Stimulated activated CD4-positive, alpha-beta T cell treated with anti-CD3 and anti-CD28 coated beads, TNF-alpha, amount 100 ng/mL, for 48 hours (primary cell): Measurements from ENCODE around the gene CGNL1.

ENCODE experiments used
- DNase-seq, 3 donors: peaks; one replicate each; pipeline ENCODE4 v3.0.0-alpha.2; 2020; ENCODE audit warnings: low read depth in 3 of 3

Gene CGNL1

DNA sequence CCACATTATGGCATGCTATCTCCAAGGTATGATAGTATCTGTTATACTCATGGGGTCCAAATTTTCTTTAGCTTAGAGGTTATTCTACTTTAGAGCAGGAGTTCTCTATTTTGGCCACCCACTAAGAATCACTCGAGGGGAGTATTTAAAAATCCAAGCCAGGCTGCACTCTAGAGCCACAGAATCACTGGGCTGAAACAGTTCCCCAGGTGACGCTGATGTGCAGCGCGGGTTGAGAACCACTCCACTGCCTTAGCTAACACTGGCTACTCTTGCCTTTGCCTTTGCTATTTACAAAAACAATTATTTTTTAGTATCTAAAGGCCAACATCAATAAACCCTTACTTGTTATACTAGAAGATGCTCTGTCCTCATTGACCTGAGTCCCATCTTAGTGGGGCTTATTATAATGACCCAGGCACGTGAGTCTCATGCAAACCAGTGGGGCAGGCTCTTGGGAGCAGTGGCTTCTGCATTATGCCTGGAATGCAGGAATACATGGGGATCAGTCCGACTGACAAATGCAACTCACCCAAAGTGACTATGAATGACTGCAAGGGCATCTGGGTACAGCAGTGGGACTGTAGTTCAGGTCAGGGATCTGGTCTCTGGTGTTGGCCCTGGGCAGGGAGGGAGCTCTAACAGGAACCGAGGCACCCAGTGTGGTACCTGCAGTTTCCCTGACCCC is 21.7 kb upstream of the CGNL1 start:
- DNase-seq, result no peak

DNA sequence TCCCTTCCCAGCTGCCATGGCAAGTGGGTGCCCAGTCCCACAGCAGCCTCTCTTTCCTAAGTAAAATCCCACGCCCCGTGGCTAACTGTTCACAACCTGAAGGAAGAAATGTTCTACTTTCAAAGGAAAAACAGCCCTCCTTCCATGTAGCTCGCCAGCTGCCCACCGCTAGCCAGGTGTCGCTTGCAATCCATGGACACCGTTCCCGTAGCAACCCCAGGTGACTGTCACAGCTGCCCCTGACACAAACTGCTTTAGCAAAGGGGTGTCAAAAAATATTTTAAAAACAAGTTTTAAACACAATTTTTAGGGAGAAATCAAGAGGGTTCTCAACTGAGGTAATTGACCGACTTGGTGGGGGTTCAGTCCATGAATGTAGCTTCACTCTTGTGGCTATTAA is 21.0 kb upstream of the CGNL1 start:
- no peak for DNase-seq

DNA sequence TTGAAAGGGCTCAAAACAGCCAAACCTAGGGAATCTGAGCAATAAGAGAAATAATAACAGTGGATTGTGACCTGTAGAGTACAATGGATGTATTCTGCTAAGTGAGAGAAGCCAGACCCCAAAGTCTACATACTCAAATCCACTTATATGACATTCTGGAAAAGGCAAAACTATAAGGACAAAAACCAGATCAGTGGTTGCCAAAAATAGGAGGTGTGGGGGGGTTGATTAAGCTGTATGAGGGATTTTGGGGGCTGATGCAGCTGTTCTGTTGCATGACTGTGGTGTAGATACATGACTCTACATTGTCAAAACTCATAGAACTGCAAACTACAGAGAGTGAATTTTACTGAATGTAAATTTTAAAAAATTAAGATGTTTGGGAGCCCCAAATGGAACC is 20.1 kb upstream of the CGNL1 start:
- DNase-seq, result no peak

DNA sequence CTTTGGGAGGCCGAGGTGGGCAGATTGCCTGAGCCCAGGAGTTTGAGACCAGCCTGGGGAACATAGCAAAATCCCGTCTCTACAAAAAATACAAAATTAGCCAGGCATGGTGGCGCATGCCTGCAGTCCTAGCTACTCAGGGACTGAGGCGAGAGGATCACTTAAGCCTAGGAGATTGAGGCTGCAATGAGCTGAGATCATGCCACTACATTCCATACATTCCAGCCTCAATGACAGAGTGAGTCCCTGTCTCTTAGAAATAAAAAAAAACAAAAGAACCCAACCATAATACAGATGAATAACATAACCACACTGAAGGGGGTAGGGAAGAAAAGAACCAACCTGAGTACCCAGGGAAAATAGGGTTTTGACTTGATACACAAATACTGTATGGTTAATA is 19.7 kb upstream of the CGNL1 start:
- DNase-seq, result no peak

DNA sequence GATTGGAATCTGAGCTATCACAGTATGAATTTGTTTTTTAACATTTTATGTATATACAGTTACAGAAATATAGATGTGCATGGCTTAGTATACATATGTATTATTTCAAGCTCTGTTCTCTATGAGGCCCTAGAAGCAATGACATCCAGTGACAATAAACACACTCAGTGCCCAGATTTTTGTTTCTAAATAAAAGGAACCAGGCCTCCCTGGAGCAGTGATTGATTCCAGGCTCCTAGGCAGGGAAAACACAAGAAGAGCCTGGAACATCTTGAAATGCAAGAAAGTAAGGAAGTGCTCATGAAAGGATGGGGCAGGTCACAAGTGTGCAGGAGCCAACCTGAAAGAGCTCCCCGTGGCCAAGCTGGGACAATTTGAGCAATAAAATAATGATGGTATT is 18.5 kb upstream of the CGNL1 start:
- no peak for DNase-seq

DNA sequence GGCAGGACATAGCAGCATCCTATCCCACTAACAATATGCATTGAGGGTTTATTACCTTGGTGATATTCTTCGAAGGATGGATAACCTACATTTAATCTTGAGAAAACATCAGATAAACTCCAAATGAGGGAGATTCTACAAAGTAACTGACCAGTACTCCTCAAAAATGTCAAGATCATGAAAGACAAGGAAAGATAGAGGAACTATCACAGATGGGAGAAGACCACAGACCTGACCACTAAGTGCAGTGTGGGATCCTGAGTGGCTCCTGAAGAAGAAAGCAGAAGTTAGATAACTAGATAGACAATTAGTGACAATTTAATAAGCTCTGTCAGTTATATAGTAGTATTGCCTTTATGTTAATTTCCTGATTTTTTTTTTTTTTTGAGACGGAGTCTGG is 17.7 kb upstream of the CGNL1 start:
- DNase-seq, result no peak

DNA sequence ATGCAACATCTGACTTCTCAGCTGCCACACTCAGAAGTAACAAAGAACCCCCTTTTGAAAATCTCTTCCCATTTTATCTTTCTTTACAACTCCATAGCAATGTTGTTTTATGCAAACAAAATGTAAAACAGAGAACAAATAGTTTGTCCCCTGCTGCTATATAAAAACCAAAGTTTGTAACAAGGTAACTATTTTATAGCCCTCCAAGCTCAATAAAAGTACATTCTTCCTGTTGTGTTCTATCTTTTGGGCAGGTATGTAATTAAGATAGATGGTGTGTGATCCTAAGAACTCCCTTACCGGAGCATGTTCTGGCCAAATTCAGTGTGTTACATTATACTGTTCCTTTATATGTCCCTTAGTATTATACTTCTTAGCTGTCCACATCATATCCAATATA is 12.6 kb upstream of the CGNL1 start:
- DNase-seq, result no peak

DNA sequence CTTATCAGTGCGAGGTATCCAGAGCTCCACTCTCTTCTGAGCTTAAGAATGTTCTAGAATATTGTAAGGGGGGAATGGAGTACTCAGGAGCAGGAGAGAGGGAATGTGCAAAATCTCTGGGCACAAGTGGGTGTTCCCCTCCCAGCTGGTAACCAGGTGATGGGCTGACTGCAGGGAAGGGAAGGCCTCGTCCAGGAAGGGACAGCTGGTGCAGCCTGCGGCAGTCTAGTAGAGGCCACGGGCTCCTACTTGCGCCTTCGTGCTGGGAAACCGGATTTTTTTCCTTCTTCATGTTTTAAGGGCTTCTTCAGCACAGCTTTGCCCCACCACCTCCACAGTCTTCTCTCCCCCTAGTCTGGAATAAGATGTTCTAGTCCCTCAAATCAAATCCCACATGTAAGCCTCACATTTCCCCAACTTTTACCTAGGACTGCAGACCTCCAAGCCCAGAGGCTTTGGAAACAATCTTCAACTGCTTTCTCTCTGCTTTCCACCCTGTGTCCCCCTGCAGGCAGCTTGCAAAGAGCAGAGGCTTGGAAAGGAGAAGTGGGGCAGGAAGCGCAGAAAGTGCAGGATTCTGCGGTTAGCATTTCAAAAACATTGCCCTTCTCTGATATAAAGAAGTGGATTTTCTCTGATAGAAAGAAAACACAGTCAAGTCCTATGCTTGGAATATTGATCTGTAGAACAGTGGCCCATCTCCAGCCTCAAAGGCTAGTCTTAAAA is 11.9 kb upstream of the CGNL1 start:
- DNase-seq, result no peak

DNA sequence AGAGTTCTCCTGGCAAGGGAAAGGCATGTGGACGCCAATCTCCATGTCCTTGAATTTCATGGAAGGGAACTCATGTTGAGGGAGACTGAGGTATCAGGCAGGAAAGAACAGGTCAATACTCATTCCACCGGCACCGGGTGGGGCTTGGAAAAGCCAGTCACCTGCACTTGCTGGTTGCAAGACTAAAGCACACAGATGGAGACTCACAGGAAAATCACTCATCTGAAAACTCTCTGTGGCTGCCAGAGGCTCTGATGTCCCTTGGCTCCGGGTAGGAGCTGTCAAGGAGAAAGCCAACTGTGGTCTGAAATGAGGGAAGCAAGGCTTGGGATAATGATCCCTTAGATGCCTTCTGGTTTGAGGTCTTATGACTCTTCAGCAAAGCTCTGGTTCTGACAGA is 8.7 kb upstream of the CGNL1 start:
- no peak for DNase-seq

DNA sequence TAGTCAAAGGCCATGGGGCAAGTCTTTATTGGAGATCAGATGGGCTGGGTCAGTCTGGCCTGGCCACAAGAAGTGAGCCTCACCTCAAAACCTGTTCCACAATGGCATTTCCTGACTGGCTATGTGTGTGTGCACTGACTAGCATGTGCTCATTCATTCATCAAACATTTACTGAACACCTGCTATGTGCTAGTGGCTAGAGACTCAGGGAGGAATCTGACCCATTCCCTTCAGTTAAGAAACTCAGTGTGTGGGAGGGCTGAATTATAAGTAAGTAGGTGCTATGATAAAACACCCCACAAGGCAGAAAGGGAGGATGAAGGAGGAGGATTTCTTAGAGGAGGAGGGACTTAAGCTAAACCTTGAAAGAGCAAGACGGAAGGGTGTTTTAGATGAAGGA is 5.4 kb upstream of the CGNL1 start:
- no peak for DNase-seq

DNA sequence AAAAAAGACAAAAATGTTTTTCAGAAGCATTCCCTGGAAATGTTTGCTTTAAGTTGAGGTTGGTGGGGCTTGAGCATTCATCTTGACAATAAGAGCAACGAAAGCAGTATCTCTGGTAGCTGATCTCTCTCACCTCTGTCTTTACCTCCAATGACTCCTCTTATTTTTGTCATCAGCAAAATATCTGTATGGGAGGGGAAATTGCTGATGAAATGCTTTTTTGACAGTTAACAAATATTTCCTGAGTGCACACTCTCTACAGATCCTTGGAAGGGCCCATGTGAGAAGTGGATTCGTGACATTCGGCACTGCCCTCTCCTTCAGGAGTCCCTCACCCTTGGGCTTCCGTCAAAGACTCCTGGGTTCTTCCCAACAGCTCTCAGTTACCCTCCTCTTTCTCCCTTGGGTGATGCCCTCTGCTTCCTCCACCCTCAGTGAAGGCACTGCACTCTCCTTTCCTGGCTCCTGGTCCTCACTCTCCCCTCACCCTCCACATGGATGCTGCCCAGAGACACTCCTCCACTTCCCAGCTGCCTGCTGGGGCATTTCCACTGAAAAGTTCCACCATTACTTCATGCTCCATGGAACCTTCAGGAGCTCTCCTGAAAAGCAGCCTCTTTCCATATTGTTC is 2.9 kb upstream of the CGNL1 start:
- no peak for DNase-seq

DNA sequence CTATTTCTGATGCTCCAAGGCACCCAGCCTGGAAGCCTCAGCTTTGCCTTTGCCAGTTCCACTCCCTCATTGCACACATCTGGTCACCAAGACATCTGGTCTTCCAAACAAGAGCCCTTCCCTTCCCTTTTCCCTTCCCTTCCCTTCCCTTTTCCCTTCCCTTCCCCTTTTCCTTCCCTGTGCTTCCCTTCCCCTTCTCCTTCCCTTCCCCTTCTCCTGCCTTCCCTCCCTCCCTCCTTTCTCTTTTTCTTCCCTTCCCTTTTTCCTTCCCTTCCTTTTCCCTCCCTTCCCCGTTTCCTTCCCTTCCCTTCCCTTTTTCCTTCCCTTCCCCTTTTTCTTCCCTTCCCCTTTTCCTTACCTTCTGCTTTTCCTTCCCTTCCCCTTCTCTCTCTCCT is 2.4 kb upstream of the CGNL1 start:
- DNase-seq, result no peak

DNA sequence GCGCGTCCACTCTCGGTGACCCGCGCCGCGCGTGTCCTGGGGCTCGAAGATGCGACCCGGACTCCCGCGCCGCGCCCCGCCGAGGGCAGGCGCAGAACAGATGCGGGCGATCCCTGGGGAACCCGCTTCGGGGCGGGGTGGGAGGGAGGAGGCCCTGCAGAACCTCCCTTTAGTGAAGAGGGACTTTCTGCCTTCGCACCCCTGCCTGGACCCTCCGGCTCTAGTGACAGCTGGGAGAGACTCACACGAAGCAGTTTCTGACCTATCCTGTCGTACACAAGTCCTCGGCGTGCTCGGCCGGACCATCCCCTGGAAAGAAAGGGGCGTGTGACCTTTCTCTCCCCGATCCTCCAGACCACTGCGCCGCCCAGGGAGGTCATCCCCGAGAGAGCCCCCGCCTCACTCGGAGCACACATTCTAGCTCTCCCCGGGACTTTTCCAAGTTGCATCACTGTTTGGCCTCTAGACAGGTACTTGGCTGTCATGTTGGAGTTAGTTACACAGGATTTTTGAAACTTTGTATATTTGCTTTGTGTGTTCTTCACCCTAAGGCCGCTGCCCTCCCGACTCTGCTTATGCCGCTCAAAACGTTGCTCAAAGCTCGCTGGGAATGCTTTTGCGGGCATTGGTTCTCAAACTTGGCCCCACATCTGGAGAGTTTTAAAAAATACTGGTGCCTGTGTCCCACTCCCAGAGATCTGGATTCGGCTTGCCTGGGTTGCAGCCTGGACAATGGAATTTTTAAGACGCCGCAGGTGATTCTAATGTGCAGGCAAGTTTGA is 582 bp downstream of the CGNL1 start:
- DNase-seq, result no peak

DNA sequence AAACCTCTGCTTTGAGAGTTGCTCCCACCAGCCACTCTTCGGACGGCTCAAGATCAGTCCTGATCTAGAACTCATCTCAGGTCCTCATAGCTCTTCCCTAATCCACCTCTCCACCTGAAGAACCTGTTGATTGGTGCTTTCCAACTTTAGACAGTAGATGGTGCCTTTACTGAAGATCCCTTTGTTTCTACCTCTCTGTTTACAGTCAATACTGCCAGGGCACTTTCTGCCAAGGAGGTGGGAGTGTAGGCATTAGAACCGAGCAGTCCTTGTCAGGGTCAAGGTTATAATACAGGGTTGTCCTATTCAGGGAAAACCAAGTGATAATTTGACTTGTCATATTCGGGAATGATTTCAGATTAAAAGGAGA is 1.2 kb downstream of the CGNL1 start:
- no peak for DNase-seq

DNA sequence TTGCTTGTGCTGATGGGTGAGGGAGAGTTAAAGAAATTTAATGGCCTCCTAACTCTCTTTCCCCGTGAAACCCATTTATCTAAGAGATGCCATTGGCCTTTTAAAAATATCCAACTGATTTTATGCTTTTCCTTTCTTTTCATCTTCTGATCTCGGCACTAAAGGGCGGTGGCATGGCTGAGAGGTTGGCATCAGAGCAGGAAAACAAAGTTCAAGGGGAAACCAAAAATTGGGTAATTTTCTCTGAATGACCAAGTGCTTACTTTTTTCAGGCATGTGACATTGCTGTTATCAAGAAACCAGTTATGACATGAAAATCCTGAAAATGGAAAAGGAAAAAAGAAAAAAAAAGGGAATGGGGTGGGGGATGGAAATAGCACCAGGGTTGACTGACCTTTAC is 3.2 kb downstream of the CGNL1 start:
- DNase-seq, result no peak

DNA sequence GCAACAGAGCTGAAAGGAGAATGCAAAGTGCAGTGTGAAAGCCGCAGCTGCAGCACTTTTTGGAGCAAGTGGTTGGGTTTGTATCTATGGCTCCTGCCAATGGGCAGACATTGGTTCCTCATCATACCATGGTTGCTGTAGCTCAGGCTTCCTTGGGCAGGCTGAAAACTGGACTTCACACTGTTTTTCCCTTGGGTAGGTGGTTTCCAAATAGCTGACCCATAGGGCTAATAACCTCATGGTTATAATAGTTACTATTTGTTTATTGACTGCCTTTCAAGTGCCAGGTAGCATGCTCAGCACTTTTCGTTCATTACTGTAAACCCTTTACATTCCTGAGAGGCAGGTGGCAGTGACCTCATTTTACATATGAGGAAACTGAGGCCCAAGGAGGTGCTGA is 4.5 kb downstream of the CGNL1 start:
- no peak for DNase-seq

DNA sequence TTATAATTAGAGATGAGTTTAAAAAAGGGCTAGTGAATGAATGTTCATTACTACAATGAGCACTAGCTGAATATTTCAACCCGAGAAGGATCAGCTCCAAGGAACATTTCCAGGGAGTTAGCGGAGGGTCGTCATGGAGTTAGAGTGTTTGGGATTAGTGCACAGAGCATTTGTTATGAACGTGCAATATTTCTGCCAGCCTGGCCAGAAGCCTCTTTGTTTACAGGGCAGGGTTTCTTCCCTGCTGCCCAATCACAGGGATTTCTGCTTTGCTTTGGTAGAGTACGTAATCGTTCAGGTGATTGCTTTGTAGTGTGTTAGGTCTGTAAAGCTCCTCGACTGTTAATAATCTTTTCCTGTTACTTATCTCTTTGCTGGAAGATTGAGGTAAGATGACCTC is 5.9 kb downstream of the CGNL1 start:
- no peak for DNase-seq

DNA sequence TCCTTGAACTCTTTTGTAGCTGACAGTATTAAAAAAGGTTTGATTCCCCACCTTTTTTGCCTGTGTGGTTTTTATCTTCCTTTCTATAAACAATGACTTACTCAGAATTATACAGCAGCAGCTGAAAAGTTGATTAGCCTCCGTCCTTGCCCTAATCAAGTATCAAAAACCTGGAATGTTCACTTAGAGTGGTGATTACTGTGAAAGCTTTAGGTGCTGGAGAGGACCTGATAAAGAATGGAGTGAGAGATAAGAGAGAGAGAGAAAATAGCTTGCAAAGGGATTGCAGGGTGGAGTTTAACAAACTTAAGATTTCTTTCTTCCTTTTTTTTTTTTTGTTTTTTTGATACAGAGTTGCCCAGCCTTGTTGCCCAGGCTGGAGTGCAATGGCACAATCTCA is 6.7 kb downstream of the CGNL1 start:
- DNase-seq, result no peak

DNA sequence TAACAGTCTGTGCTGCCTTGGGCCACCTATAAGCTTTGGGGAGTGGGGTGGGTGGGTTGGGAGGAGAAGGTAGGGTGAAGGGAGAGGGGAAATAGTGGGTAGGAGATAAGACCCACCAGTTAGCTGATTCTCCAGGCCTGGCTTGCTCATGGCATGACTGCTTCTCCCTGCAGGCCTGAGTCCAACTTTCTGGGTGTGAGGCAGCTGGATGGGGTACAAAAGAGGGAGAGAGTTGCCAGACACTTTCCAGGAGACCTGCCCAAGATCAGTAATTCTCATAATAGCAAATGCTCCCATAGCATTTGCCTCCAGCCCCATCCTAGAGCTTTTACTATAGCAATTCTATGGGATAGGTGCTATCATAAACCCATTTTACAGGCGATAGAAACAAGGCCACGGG is 7.7 kb downstream of the CGNL1 start:
- no peak for DNase-seq

DNA sequence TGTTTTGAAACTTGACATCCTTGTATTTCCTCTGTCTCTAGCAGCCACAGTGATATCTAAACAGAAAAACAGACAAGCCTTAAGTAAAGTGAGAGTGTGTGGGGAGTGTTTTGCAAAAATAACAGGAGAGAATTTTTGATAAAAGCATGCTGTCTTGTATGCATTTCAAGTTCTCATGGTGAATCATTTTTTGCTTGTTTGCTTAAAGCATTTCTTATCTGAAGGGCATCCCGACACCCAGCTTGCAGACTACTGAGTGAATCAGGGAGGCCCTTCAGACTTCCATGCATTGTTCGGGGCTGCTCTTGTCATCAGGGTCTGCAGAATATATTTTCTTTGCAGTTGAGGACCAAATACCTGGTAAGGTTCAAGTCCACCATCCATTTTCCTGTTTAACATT is 8.5 kb downstream of the CGNL1 start:
- DNase-seq, result no peak

DNA sequence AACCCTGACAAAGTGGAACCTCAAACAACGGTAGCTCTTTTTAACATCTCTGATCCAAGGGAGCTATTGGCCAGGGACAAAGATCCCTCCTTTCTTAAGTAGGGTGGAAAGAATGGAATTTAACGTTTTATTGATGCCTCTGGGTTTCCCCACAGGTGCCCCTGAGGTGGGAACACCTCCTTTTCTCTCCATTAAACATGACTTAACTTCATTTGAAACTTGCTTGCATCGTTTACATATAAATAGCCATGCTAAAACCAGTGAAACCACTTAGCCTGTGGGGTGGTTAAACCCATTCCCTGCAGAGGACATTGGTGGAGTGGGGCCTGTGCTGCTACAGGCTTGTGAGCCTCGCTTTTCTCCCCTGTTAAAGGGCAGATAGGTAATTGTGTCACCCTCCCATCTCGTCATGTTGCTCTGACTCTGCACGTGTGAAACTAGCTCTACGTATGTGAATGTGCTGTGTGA is 9.7 kb downstream of the CGNL1 start:
- DNase-seq, result no peak

DNA sequence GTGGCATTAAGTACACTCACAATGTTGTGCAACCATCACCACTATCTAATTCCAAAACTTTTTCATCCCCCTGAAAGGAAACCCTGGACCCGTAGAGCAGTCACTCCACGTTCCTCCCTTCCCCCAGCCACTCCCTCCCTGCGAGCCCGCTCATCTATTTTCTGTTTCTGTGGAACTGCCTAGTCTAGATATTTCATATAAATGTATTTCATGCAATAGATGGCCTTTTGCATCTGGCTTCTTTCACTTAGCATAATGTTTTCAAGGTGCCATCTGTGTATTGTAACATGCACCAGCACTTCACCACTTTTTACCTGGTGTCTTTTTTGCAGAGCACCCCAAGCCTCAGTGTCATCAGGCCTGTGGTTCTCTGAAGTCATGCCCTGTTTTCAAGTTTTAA is 10.7 kb downstream of the CGNL1 start:
- DNase-seq, result no peak
